Measurements from ENCODE around the gene TMEM232.
"Not testable (repeated sequence)": the region's sequence is repeated elsewhere in the genome, so short reads cannot be mapped to it uniquely, and the experiment has no call there.

Gene TMEM232

GRCh38 chr5:110625376-110625999, 101.0 kb downstream of the TMEM232 start:
- peak; percentile 5 for DNase-seq (ENCODE audit: low read depth)

- no peak for DNase-seq (ENCODE audit: low read depth)
Observed at GRCh38 chr5:110623874-110624273, 102.6 kb downstream of the TMEM232 start.

- no peak for DNase-seq (ENCODE audit: low read depth)
Observed at GRCh38 chr5:110618941-110619340, 107.5 kb downstream of the TMEM232 start.

DNA sequence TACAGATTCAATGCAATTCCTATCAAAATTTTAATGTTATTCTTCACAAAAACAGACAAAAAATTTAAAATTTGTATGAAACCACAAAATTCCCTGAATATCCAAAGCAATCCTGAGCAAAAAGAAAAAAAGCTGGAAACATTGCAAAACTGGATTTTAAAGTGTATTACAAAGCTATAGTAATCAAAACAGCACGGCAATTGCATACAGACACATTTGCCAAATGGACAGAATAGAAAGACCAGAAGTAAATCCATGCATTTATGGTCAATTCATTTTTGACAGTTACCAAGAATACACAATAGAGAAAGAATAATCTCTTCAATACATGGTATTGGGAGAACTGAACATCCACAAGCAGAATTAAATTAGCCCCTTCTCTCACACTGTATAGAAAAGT, 110.5 kb downstream of the TMEM232 start:
- no peak for DNase-seq (ENCODE audit: low read depth)

DNA sequence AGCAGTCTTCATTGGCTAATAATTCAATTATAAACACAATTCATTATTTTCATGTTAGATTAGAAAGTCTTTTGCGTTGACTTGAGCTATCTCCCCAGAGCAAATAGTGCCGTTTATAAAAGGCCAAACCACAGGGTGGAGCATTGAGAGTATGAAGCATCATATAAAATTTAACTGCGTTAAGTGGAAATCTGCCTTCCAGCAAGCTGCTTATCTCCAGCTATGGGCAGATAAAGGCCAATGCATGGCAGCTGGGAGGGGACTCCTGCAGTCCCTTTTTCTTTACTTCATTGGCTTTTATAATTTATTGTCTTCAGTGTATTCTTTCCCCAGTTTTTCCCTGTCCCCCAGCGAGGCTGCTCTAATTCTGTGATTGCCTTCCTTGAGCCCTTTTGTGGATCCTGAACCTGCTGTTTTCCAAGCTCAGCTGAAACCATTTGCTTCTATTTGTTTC, 113.7 kb downstream of the TMEM232 start:
- no peak for DNase-seq (ENCODE audit: low read depth)

- DNase-seq (ENCODE audit: low read depth) = no peak
Observed at GRCh38 chr5:110611817-110612216, 114.7 kb downstream of the TMEM232 start.

GRCh38 chr5:110594866-110595265, 131.6 kb downstream of the TMEM232 start:
- DNase-seq (ENCODE audit: low read depth) = no peak

DNA sequence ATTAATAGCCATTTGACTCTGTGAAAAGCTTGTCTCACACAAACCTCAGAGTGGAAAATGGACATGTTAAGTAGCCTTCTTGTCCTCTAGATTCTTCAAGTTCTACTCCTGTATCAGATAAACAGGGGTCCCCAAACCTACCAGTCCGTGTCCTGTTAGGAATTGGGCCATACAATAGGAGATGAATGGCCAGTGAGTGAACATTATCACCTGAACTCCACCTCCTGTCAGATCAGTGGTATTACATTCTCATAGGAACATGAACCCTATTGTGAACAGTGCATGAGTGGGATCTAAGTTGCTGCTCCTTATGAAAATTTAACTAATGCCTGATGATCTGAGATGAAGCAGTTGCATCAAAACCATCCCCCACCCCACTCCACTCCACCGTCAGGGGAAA, 136.3 kb downstream of the TMEM232 start:
- peak; percentile 1 for DNase-seq (ENCODE audit: low read depth)

DNA sequence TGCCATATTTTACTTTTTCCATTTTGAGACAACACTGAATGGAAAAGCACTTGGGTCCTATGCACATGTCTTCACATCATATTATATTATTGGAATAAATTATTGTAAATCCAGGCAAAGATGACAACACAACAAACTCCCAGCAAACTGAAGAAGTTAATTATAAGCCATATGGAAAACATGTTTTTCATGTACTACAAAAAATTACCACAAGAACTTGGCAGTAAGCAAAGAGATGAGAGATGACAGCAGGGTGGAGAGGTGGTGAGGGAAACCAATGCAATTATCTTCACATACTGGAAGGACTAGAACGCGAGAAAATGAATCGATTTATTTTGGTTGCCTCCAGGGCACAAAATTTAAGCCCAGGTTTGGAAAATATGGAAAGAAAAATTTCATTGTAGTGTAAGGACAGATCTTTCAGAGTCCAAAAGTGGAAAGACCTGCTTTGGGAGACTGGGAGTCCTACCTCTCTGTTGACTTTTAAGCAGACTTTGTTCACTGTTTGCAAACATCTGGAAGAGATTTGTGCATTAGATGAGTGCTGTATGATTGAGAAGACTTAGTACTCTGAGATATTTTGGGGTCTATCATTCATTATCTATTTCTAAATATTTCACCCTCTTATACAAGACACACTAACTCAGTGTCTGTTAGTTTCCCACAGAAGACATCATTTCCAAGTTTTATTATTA, 138.0 kb downstream of the TMEM232 start:
- peak; percentile 11 for DNase-seq (ENCODE audit: low read depth)

GRCh38 chr5:110580625-110581024, 145.8 kb downstream of the TMEM232 start:
- no peak for DNase-seq (ENCODE audit: low read depth)

DNA sequence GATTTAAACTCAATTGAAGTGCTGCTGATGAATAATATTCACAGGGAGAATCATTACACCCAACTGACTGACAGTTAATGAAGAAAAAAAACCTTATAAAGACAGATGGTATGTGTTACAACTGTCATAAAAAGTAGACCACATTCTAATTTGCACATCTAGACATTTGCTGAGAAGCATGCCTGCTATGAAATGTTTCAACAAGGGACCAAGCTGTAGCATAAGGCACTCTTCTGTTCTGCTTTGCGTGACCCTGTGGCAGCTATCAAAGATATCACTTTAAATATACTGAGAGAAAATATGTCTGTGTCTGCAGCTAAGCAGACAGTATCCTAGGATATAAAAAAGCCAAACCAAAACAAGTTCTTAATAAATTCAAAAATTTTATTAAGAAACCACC, 153.7 kb downstream of the TMEM232 start:
- DNase-seq (ENCODE audit: low read depth) = no peak

- no peak for DNase-seq (ENCODE audit: low read depth)
Observed at GRCh38 chr5:110562191-110562590, 164.3 kb downstream of the TMEM232 start.

DNA sequence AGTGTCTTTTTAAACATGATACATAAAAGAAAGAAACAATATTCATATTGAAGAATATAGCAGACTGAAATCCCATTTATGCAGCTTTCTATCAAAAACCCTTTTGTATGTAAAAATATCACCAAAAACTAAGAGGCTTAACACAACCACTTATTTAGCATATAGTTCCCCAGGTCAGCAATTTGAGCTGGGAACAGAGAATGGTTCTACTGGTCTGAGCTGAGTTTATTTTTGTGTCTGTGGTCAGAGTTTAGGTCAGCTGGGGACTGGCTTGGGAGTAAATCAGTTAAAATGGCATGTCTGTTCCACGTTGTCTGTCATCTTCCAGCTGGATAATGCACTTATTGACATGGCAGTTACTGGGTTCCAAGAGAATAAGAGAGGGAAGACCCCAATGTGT, 165.0 kb downstream of the TMEM232 start:
- DNase-seq (ENCODE audit: low read depth) = no peak

- no peak for DNase-seq (ENCODE audit: low read depth)
Observed at GRCh38 chr5:110549301-110549700, 177.2 kb downstream of the TMEM232 start.

DNA sequence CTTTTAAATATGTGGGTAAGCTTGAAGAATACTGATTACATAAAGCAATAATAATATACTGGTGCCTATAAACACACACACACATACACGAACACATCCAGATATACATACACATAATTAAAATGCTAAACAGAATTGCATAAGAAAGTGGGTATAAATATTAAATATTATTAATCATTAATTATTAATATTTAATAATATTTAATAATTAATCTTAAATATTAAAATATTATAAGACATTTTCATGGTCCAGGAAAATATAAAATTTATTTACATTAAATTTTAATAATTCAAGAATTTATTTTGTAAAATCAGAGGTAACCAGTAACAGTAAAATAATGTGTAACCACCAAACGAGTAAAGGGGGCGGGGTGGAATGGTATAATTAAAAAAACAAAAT, 178.3 kb downstream of the TMEM232 start:
- no peak for DNase-seq (ENCODE audit: low read depth)

GRCh38 chr5:110547495-110547894, 179.0 kb downstream of the TMEM232 start:
- no peak for DNase-seq (ENCODE audit: low read depth)

DNA sequence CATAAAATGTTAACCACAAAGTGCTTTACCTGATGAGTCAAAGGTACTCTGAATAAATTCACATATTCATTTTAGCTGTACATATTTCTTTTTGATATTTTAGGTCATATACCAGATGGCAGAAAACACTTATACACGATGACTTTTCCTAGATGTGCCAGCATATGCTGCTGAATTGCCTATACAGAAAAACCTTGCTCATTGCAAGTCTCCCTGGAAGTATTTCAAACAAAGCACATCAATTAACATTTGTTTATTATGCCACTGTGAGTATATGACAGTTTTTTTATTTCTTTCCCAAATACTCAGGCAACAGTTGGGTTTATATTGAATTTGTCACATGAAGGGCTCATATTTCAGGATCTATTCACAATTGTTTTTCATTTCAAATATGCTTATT, 180.8 kb downstream of the TMEM232 start:
- DNase-seq (ENCODE audit: low read depth) = no peak

DNA sequence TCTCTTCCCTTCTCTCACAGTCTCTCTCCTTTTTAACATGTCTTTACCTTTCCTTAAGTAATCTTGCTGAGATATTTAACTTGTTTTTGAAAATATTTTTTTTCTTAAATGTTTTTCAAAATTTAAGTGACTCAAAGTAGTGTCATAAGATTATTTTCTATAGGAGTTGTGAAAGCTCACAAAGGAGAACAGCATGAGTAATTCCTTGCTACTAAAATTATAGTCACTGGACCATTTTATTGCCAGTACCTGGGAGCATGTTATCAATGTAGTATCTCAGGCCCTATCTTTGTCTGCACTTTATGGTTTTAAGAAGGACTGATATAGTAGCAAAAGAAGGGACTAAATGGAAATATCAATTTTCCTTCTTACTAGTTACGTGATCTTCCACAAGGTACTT, 181.9 kb downstream of the TMEM232 start:
- no peak for DNase-seq (ENCODE audit: low read depth)

DNA sequence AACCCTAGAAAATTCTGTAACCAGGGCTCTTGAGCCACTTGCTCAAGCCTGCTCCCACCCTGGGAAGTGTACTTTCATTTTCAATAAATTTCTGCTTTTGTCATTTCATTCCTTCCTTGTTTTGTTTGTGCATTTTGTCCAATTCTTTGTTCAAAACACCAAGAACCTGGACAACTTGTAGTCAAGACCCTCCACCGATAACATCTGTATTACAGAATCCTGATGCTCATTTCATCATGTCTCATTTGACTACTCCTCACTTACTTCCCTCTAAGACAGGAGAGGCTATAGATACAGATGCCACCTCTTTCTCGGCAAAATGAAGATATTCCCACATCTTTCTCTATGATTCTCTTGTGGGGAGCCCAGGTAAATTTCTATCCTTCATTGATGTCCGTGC, 183.5 kb downstream of the TMEM232 start:
- DNase-seq (ENCODE audit: low read depth) = no peak

DNA sequence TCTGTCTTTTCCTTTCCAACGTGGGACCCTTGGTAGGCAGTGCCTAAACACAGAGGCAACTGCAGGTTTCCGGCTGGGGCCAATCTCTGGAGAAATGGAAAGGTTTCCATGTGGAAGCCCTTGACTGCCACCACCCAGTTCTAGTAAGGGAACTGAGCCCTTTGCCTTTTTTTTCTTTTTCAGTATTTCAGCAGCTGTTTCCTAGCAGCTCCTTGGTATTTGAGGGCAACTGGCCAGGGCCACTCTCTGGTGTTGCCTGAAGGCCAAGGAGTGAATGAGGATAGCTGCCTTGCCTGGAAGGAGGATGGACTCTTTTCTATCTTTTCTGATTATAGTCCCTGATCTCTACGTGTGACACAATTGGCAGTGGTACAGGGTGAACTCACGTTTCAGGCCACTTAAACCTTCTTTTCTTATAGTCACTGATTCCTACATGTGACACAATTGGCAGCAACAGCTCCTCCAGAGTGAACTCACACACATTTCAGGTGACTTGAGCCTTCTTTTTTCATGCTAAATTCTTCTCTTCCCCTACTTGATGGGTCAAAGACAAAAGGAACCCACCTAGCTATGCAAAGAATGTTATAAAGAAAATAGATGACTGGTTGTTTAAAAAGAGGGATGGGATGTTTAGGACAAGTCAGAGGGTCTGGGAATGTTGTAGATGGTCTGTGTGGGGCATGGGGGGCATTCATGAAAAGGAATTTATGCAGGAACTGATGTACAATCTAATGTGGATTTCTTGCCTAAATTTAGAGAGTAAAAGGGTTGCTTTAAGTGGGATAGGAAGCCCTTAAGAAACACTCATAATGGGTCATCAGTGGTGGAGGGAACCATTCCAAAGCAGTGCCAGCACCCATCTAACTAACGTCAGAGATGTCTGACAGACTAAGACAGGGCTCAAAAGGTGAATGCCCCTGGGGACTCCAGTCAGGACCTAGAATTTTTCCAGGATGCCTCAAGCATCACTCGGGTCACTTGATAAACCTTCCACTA, 190.1 kb downstream of the TMEM232 start:
- DNase-seq (ENCODE audit: low read depth) = peak; percentile 22

DNA sequence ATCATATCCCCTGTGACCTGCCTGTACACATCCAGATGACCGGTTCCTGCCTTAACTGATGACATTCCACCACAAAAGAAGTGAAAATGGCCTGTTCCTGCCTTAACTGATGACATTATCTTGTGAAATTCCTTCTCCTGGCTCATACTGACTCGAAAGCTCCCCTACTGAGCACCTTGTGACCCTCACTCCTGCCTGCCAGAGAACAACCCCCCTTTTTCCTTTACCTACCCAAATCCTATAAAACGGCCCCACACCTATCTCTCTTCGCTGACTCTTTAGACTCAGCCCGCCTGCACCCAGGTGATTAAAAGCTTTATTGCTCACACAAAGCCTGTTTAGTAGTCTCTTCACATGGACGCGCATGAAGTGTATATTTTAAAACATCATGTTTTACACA, 191.3 kb downstream of the TMEM232 start:
- DNase-seq (ENCODE audit: low read depth) = not testable (repeated sequence)

DNA sequence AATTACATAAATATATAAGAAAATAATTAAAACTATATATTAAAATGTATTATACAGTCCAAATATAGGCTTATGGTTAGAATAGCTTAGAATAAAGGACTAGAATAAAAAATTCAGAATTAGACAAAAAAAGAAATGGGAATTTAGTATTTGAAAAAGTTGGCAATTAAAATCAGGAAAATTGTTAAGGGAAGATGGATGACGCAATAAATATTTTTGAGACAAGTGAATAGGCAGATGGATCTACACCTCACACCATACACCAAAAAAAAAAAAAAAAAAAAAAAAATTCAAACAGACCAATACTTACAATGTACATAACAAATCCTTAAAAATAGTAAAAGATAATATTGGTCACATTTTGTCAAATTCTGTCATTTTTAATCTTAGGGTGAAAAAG, 200.7 kb downstream of the TMEM232 start:
- DNase-seq (ENCODE audit: low read depth) = no peak

DNA sequence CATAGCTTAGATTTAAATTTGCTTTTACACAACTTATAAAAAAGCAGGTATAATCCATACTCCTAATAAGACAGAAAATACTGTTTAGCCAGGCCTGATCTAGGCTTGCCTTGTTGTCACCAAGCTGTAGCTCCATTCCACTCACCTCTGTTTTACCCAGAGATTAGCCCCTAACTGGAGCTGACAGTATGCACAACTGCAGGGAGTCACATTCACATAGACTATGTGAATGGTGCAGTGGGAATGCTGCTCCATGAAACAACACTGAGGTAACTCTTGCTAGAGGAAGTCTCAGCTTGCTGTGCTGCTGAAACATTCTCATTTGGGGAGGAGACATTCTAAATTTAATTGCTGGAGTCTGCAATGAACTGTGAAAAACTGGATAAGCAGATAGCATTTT, 209.1 kb downstream of the TMEM232 start:
- DNase-seq (ENCODE audit: low read depth) = no peak
